ENCODE results near the gene TOMM20.

DNA sequence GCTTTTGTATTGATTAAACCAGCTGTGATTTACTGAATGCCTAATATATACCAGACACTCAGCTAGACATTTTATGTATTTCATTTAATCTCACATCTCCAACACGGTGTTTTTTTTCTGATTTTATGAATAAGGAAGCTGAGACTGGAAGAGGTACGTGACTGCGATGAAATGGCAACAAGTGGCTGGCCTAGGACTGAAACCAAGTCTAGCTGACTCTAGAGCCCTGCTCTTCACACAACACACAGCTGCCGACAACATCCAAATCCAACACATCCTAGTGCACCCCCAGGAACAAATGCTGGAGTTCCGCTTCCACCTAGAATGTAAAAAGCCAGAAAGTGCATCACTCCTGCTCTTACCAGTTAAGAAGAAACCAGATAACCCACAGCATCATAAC is 10.7 kb upstream of the TOMM20 start:
- TF ChIP-seq, protein P1, sequence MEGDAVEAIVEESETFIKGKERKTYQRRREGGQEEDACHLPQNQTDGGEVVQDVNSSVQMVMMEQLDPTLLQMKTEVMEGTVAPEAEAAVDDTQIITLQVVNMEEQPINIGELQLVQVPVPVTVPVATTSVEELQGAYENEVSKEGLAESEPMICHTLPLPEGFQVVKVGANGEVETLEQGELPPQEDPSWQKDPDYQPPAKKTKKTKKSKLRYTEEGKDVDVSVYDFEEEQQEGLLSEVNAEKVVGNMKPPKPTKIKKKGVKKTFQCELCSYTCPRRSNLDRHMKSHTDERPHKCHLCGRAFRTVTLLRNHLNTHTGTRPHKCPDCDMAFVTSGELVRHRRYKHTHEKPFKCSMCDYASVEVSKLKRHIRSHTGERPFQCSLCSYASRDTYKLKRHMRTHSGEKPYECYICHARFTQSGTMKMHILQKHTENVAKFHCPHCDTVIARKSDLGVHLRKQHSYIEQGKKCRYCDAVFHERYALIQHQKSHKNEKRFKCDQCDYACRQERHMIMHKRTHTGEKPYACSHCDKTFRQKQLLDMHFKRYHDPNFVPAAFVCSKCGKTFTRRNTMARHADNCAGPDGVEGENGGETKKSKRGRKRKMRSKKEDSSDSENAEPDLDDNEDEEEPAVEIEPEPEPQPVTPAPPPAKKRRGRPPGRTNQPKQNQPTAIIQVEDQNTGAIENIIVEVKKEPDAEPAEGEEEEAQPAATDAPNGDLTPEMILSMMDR (conservative IDR thresholded peaks at IDR 0.05; ENCODE audit: low read depth, low read length): no peak
- TF ChIP-seq EZH2 (IDR thresholded peaks at IDR 0.05; ENCODE audit: borderline replicate concordance, low read depth, low read length, poor library complexity, severe bottlenecking): no peak

Measured in A673 (cell line).